GM23338 (cell line): ENCODE measurements around the gene CCDC187. TPM values are rescaled to one million over a fixed set of nuclear protein-coding genes. Genes with fewer than 3 reads are reported as not detected.

ENCODE experiments used
- ATAC-seq: fragments of 200-7000 bp; cut with Tn5 transposase; 3 replicates; pipeline ENCODE4 v1.9.1; 2020
- DNase-seq: peaks from one replicate; pipeline ENCODE4 v3.0.0-alpha.2; 2015; ENCODE audit warnings: low spot score
- H2AFZ ChIP-seq: fragments of 200-600 bp; sonication (generic); 2 replicates; pipeline ENCODE4 v1.8.0; 2016; ENCODE audit warnings: antibody characterized with exemption, mild to moderate bottlenecking, moderate library complexity
- H3F3A ChIP-seq: fragments of 200-600 bp; sonication (generic); replicated peaks from 2 replicates; pipeline ENCODE4 v1.8.0; 2017; ENCODE audit warnings: antibody characterized with exemption, mixed run types, low read depth
- H3K27ac ChIP-seq: fragments of 200-600 bp; sonication (generic); 2 replicates; pipeline ENCODE4 v1.6.1; 2016; ENCODE audit warnings: low read depth
- H3K27me3 ChIP-seq: fragments of 200-600 bp; sonication (generic); 2 replicates; pipeline ENCODE4 v1.8.0; 2016; ENCODE audit warnings: mild to moderate bottlenecking, mixed run types, moderate library complexity; ENCODE audit not compliant: insufficient read depth
- H3K36me3 ChIP-seq: fragments of 200-600 bp; sonication (generic); 2 replicates; pipeline ENCODE4 v1.8.0; 2016; ENCODE audit warnings: mild to moderate bottlenecking; ENCODE audit not compliant: insufficient read depth
- H3K4me1 ChIP-seq: fragments of 200-600 bp; sonication (generic); 2 replicates; pipeline ENCODE4 v1.8.0; 2016; ENCODE audit warnings: mild to moderate bottlenecking, moderate library complexity; ENCODE audit not compliant: insufficient read depth
- H3K4me2 ChIP-seq: fragments of 200-600 bp; sonication (generic); 2 replicates; pipeline ENCODE4 v1.7.1; 2017; ENCODE audit warnings: mixed run types
- H3K4me3 ChIP-seq: fragments of 200-600 bp; sonication (generic); 2 replicates; pipeline ENCODE4 v1.6.1; 2016; ENCODE audit warnings: mixed run types
- H3K79me2 ChIP-seq: fragments of 200-600 bp; sonication (generic); replicated peaks from 2 replicates; pipeline ENCODE4 v1.8.0; 2017; ENCODE audit warnings: mild to moderate bottlenecking; ENCODE audit not compliant: insufficient read depth
- H3K9me2 ChIP-seq: fragments of 200-600 bp; sonication (generic); 2 replicates; pipeline ENCODE4 v1.8.0; 2017; ENCODE audit not compliant: insufficient read depth
- H4K20me1 ChIP-seq: fragments of 200-600 bp; sonication (generic); replicated peaks from 2 replicates; pipeline ENCODE4 v1.8.0; 2017; ENCODE audit warnings: mild to moderate bottlenecking; ENCODE audit not compliant: insufficient read depth
- H3K27ac Mint-ChIP-seq: 2 replicates; pipeline ENCODE4 v1.8.0; 2020; ENCODE audit warnings: inconsistent platforms, mild to moderate bottlenecking, moderate library complexity, mixed read lengths
- H3K27me3 Mint-ChIP-seq: 3 replicates; pipeline ENCODE4 v1.8.0; 2022; ENCODE audit warnings: low read depth, mild to moderate bottlenecking, moderate library complexity, mixed read lengths, inconsistent platforms; ENCODE audit not compliant: insufficient read depth, poor library complexity
- H3K36me3 Mint-ChIP-seq: 3 replicates; pipeline ENCODE4 v1.8.0; 2021; ENCODE audit warnings: low read depth, mild to moderate bottlenecking, inconsistent platforms, moderate library complexity, mixed read lengths
- H3K4me1 Mint-ChIP-seq: 3 replicates; pipeline ENCODE4 v1.8.0; 2020; ENCODE audit warnings: mild to moderate bottlenecking, inconsistent platforms, mixed read lengths
- H3K4me3 Mint-ChIP-seq: 3 replicates; pipeline ENCODE4 v1.8.0; 2021; ENCODE audit warnings: moderate library complexity, mild to moderate bottlenecking, inconsistent platforms, mixed read lengths
- H3K9me3 Mint-ChIP-seq: 3 replicates; pipeline ENCODE4 v1.8.0; 2020; ENCODE audit warnings: moderate library complexity, mild to moderate bottlenecking, inconsistent platforms, mixed read lengths
- CREB1 ChIP-seq: fragments of 250-450 bp; sonication (Bioruptor Pico); IDR thresholded peaks from 2 replicates; pipeline ENCODE4 v1.5.0; 2020; ENCODE audit warnings: low read depth, mild to moderate bottlenecking, moderate library complexity
- EZH2phosphoT487 ChIP-seq: fragments of 200-600 bp; sonication (generic); IDR thresholded peaks from one replicate; pipeline ENCODE4 v1.8.1; 2018; ENCODE audit warnings: antibody characterized with exemption; ENCODE audit not compliant: unreplicated experiment
- JUNB ChIP-seq: IDR thresholded peaks from one replicate; pipeline ENCODE4 v1.6.1; 2016; ENCODE audit warnings: antibody characterized with exemption; ENCODE audit not compliant: unreplicated experiment
- REST ChIP-seq: IDR thresholded peaks from one replicate; pipeline ENCODE4 v1.6.1; 2018; ENCODE audit warnings: antibody characterized with exemption; ENCODE audit not compliant: unreplicated experiment
- STAT1 ChIP-seq: IDR thresholded peaks from one replicate; pipeline ENCODE4 v1.6.1; 2016; ENCODE audit warnings: antibody characterized with exemption; ENCODE audit not compliant: unreplicated experiment
- ZNF114 ChIP-seq: fragments of 250-450 bp; sonication (Bioruptor Pico); IDR thresholded peaks from 2 replicates; pipeline ENCODE4 v1.5.0; 2020; ENCODE audit warnings: mild to moderate bottlenecking, moderate library complexity
- ZNF331 ChIP-seq: fragments of 250-450 bp; sonication (Bioruptor Pico); IDR thresholded peaks from 2 replicates; pipeline ENCODE4 v1.5.0; 2020; ENCODE audit warnings: low read depth, mild to moderate bottlenecking, moderate library complexity
- ZNF462 ChIP-seq: fragments of 250-450 bp; sonication (Bioruptor Pico); IDR thresholded peaks from 2 replicates; pipeline ENCODE4 v1.5.0; 2020; ENCODE audit warnings: mild to moderate bottlenecking, moderate library complexity
- polyA plus RNA-seq: library from polyadenylated mRNA; unstranded; fragments of >200 nt; fragmentation: Nextera tagmentation; extraction: Ambion mirVana; gene quantifications from 2 replicates; pipeline ENCODE4 v1.2.1, GENCODE V29; 2016
- total RNA-seq: library from RNA; depleted of rRNA; stranded (reverse); fragments of >200 nt; shearing (Covaris generic); gene quantifications from 2 replicates; pipeline ENCODE4 v1.2.3, GENCODE V29; 2014
- TF ChIP-seq, protein P1 (sequence below), 2 experiments: fragments of 200-600 bp in 1 of 2; sonication (generic) in 1 of 2; conservative IDR thresholded peaks; 2 replicates each; pipeline versions ENCODE4 v1.5.1 to v1.6.1; 2016 to 2017; ENCODE audit warnings: antibody characterized with exemption in 2 of 2, low read depth in 2 of 2, mild to moderate bottlenecking in 2 of 2, moderate library complexity in 1 of 2

The CCDC187 gene
- total and polyA plus RNA-seq, 2 experiments from 2014 or later: 0.14 TPM; not detected in 1

DNA sequence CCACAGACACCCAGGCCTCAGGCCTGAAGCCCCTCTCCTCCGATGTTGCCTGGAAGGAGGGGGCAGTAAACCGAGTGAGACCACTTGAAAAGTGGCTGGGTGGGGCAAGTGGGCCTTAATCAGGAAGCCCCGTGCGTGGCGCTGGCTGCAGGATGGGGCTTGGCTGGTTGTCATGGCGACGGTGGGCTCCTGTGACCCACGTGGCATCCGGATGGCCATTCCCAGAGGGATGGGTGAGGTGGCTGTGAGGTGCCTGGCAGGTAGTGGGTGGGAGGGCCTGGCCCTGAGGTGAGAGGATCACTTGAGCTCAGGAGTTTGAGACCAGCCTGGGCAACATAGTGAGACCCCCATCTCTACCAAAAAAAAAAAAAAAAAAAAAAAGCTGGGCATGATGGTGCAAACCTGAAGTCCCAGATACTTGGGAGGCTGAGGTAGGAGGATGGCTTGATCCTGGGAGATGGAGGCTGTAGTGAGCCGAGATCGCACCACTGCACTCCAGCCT, 28.6 kb upstream of the CCDC187 start (continued):
- no peak for TF ChIP-seq REST
- TF ChIP-seq ZNF331 (CRISPR knock-in tag): no peak
- no peak for TF ChIP-seq STAT1

DNA sequence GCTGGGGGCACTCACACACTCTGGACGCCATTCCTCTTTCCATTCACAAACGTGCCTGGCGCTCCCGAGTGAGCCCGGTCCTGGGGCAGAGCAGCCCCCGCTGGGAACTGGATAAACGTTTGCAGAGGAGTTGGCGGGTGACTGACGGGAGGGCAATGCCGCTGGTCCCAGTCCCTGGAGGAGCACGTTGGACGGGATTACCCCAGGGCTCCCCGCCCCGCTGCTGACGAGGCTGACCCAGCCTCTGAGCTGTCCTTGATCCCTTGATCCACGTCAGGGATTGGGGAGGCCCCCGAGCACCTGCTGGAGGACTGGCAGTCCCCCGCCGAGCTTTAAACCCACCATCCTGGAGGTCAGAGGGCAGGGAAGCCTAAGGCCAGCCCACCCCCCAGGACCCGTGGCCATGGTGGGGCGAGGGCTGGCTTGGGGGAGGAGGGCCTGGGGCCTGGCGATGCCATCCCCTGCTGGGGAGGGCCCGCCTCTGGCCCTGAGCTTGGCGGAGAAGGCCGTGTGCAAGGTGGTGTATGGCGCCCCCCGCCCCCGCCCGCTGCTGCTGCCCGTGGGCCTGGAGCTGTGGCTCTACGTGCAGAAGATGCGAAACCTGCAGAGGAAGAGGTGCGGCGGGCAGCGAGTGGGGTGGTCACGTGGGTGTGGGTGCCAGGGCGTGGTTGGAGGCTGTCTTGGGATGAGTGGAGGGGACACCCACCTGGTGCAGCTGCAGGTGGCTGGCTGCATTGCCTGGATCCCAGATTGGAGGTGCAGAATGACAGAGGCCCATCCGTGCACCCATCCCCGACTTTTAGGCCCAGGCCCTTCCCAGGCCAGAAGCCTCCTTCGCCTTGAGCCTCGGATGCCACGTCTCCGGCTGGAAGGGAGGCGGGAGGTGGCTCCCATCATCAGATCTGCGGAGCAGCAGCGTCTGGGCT, 27.9 kb upstream of the CCDC187 start:
- H3K79me2 ChIP-seq: no peaks in the 10 kb centered on the region; the same call in 1 of the 2 replicates
- H3K9me2 ChIP-seq: no peaks in the 10 kb centered on the region
- Mint-ChIP-seq H3K27me3 (peaks cover 7% of the 10 kb centered on the region), H3K9me3 (no peaks in the 10 kb centered on the region), H3K4me1 (peaks cover 4% of the 10 kb centered on the region), H3K4me3 (no peak overlapping the region), H3K27ac (no peak overlapping the region), H3K36me3 (no peaks in the 10 kb centered on the region)
- H2AFZ ChIP-seq: no peak overlapping the region
- H3K4me2 ChIP-seq: no peak overlapping the region
- DNase-seq (no peak), ATAC-seq (no peak)
- no peaks in the 10 kb centered on the region for H3F3A ChIP-seq
- H3K27ac ChIP-seq: no peak overlapping the region
- no peaks in the 10 kb centered on the region for H3K27me3 ChIP-seq
- no peaks in the 10 kb centered on the region for H3K36me3 ChIP-seq
- no peaks in the 10 kb centered on the region for H4K20me1 ChIP-seq
- H3K4me1 ChIP-seq: peaks cover 7% of the 10 kb centered on the region
- no peak overlapping the region for H3K4me3 ChIP-seq
- TF ChIP-seq ZNF462 (no peak), JUNB (no peak), STAT1 (no peak), EZH2phosphoT487 (no peak), CREB1 (CRISPR knock-in tag) (no peak), ZNF114 (CRISPR knock-in tag) (no peak)
- TF ChIP-seq, protein P1, sequence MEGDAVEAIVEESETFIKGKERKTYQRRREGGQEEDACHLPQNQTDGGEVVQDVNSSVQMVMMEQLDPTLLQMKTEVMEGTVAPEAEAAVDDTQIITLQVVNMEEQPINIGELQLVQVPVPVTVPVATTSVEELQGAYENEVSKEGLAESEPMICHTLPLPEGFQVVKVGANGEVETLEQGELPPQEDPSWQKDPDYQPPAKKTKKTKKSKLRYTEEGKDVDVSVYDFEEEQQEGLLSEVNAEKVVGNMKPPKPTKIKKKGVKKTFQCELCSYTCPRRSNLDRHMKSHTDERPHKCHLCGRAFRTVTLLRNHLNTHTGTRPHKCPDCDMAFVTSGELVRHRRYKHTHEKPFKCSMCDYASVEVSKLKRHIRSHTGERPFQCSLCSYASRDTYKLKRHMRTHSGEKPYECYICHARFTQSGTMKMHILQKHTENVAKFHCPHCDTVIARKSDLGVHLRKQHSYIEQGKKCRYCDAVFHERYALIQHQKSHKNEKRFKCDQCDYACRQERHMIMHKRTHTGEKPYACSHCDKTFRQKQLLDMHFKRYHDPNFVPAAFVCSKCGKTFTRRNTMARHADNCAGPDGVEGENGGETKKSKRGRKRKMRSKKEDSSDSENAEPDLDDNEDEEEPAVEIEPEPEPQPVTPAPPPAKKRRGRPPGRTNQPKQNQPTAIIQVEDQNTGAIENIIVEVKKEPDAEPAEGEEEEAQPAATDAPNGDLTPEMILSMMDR (conservative IDR thresholded peaks at IDR 0.05; ENCODE audit: low read depth in 2 of 2): no peak
